Liver (tissue), 9 donors: Measurements from ENCODE around the gene RPS2. TPM values are rescaled to one million over a fixed set of nuclear protein-coding genes. Genes with fewer than 3 reads are reported as not detected.

Experiments used
- DNase-seq: peaks from one replicate; pipeline ENCODE4 v3.0.0-alpha.2; 2017; ENCODE audit warnings: low spot score
- H3K27ac ChIP-seq, 2 donors: one replicate each; pipeline ENCODE4 v1.7.0; 2013; ENCODE audit warnings: inconsistent platforms in 2 of 2, low read length in 2 of 2, control low read depth in 1 of 2, low read depth in 1 of 2, mild to moderate bottlenecking in 1 of 2
- H3K27me3 ChIP-seq, 4 donors: one replicate each; pipeline versions ENCODE4 v1.6.1 to v1.7.0; 2013; ENCODE audit warnings: low read length in 3 of 4, inconsistent platforms in 1 of 4, mild to moderate bottlenecking in 1 of 4, moderate library complexity in 1 of 4; ENCODE audit not compliant: control insufficient read depth in 4 of 4, insufficient read depth in 4 of 4
- H3K36me3 ChIP-seq, 4 donors: one replicate each; pipeline versions ENCODE4 v1.6.1 to v1.7.0; 2013; ENCODE audit warnings: low read length in 3 of 4, mild to moderate bottlenecking in 3 of 4, low read depth in 1 of 4, moderate library complexity in 1 of 4; ENCODE audit not compliant: control insufficient read depth in 4 of 4, insufficient read depth in 3 of 4
- H3K4me1 ChIP-seq, 4 donors: one replicate each; pipeline versions ENCODE4 v1.6.1 to v1.7.0; 2013; ENCODE audit warnings: low read length in 3 of 4, mild to moderate bottlenecking in 3 of 4, moderate library complexity in 1 of 4; ENCODE audit not compliant: control insufficient read depth in 4 of 4, insufficient read depth in 4 of 4
- H3K4me3 ChIP-seq, 3 donors: one replicate each; pipeline versions ENCODE4 v1.6.1 to v1.7.0; 2013; ENCODE audit warnings: low read length in 3 of 3, control low read depth in 1 of 3, low read depth in 1 of 3, mild to moderate bottlenecking in 1 of 3
- H3K9ac ChIP-seq, 2 donors: one replicate each; pipeline ENCODE4 v1.7.0; 2013; ENCODE audit warnings: low read length in 2 of 2, mild to moderate bottlenecking in 2 of 2, moderate library complexity in 2 of 2, control low read depth in 1 of 2, low read depth in 1 of 2
- H3K9me3 ChIP-seq, 4 donors: one replicate each; pipeline versions ENCODE4 v1.6.1 to v1.7.0; 2013; ENCODE audit warnings: low read length in 3 of 4; ENCODE audit not compliant: control insufficient read depth in 4 of 4
- EGR1 ChIP-seq, 2 donors: IDR thresholded peaks; 2 replicates each; pipeline ENCODE4 v1.6.1; 2016 to 2018; ENCODE audit warnings: antibody characterized with exemption in 2 of 2, low read depth in 2 of 2
- FOXA1 ChIP-seq: IDR thresholded peaks from 2 replicates; pipeline ENCODE4 v1.6.1; 2016; ENCODE audit warnings: antibody characterized with exemption
- FOXA2 ChIP-seq: IDR thresholded peaks from 2 replicates; pipeline ENCODE4 v1.6.1; 2016; ENCODE audit warnings: antibody characterized with exemption
- GABPA ChIP-seq, 2 donors: IDR thresholded peaks in 1 of 2; conservative IDR thresholded peaks in 1 of 2; 2 replicates each; pipeline ENCODE4 v1.6.1; 2016; ENCODE audit warnings: antibody characterized with exemption in 2 of 2, mild to moderate bottlenecking in 1 of 2, moderate library complexity in 1 of 2
- HNF4A ChIP-seq, 2 donors: conservative IDR thresholded peaks; 2 replicates each; pipeline ENCODE4 v1.6.1; 2016; ENCODE audit warnings: antibody characterized with exemption in 2 of 2, mild to moderate bottlenecking in 2 of 2
- HNF4G ChIP-seq: IDR thresholded peaks from 2 replicates; pipeline ENCODE4 v1.6.1; 2016; ENCODE audit warnings: antibody characterized with exemption
- JUND ChIP-seq, 2 donors: IDR thresholded peaks; 2 replicates each; pipeline ENCODE4 v1.6.1; 2016; ENCODE audit warnings: antibody characterized with exemption in 2 of 2
- NR2F2 ChIP-seq: IDR thresholded peaks from 2 replicates; pipeline ENCODE4 v1.6.1; 2016; ENCODE audit warnings: antibody characterized with exemption
- RAD21 ChIP-seq, 2 donors: IDR thresholded peaks; 2 replicates each; pipeline ENCODE4 v1.6.1; 2016; ENCODE audit warnings: antibody characterized with exemption in 2 of 2, mild to moderate bottlenecking in 2 of 2
- RXRA ChIP-seq, 2 donors: IDR thresholded peaks; 2 replicates each; pipeline ENCODE4 v1.6.1; 2017 to 2018; ENCODE audit warnings: antibody characterized with exemption in 2 of 2, mild to moderate bottlenecking in 1 of 2
- SP1 ChIP-seq: IDR thresholded peaks from 2 replicates; pipeline ENCODE4 v1.6.1; 2018; ENCODE audit warnings: antibody characterized with exemption, mild to moderate bottlenecking
- TAF1 ChIP-seq: conservative IDR thresholded peaks from 2 replicates; pipeline ENCODE4 v1.6.1; 2016; ENCODE audit warnings: antibody characterized with exemption, mild to moderate bottlenecking
- YY1 ChIP-seq: IDR thresholded peaks from 2 replicates; pipeline ENCODE4 v1.6.1; 2016; ENCODE audit warnings: antibody characterized with exemption, mild to moderate bottlenecking
- WGBS: extraction: QIAGEN DNeasy Blood & Tissue Kit; methylation state at CpG from one replicate; pipeline ENCODE4 v1.1.7; 2013; 5-methylcytosine and 5-hydroxymethylcytosine counted together
- polyA plus RNA-seq, 2 donors: library from polyadenylated mRNA; stranded (reverse) in 1 of 2; unstranded in 1 of 2; fragments of 200-250 nt in 1 of 2; fragments of >200 nt in 1 of 2; fragmentation: Nextera tagmentation in 1 of 2; extraction: Ambion mirVana in 1 of 2; gene quantifications; one replicate each; pipeline versions ENCODE4 v1.2.1 to v1.2.3, GENCODE V29; 2013 to 2015
- total RNA-seq, 2 donors: library from RNA; depleted of rRNA; stranded (reverse); fragments of >200 nt; gene quantifications; one replicate each; pipeline ENCODE4 v1.2.3, GENCODE V29; 2014
- TF ChIP-seq, protein P1 (sequence below): IDR thresholded peaks from 2 replicates; pipeline ENCODE4 v1.6.1; 2016; ENCODE audit warnings: antibody characterized with exemption, mild to moderate bottlenecking
- TF ChIP-seq, protein P2 (sequence below): IDR thresholded peaks from 2 replicates; pipeline ENCODE4 v1.6.1; 2016; ENCODE audit warnings: antibody characterized with exemption
- TF ChIP-seq, protein P3 (sequence below): fragments of 150-350 bp; IDR thresholded peaks from 2 replicates; pipeline ENCODE4 v1.5.1; 2017; ENCODE audit warnings: improper control_type of control experiment, low read depth, low read length; ENCODE audit not compliant: missing input control
- TF ChIP-seq, protein P4 (sequence below): IDR thresholded peaks from 2 replicates; pipeline ENCODE4 v1.6.1; 2016; ENCODE audit warnings: antibody characterized with exemption
- TF ChIP-seq, protein P5 (sequence below): IDR thresholded peaks from 2 replicates; pipeline ENCODE4 v1.6.1; 2016; ENCODE audit warnings: antibody characterized with exemption
- donor health status: healthy.
- donor health status: healthy.
- donor health status: healthy.
- donor health status: healthy.
- donor health status: healthy.

Gene RPS2
- total and polyA plus RNA-seq, 4 donors = 524 to 1,440 (median 940) TPM

DNA sequence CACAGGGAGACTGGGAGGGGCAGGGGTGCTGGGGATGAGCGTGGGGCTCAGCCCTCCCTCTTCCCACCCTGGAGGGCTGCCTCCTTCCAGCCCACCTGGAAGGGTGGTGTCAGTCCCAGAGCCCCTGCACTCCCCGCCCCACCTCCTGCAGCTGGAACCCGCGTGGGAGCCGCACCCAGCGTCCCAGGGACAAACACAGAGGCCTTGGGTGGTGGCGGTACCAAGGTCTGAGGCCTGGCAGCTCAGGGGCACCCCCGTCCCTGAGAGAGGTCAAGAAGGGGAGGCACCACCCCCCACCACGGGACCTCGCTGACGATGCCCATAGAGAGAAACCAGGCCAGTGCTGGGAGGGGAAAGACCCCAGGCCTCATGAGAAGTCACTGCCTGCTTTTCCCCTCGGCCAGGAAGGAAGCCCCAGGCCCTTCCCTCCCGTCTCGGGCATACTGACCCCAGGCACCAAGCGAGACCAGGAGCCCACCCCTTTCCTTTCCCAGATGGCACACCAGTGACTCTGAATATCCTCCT, 50.5 kb downstream of the RPS2 start:
- H3K9ac ChIP-seq = no peak overlapping the region
- no peaks in the 10 kb centered on the region for H3K9me3 ChIP-seq
- 51% methylated on average over 15 of the region's 15 CpGs for WGBS
- TF ChIP-seq NR2F2 (no peak), RAD21 (IDR thresholded peaks at IDR 0.05) (no peak), HNF4A (conservative IDR thresholded peaks at IDR 0.05) (no peak), FOXA2 (no peak), RXRA (IDR thresholded peaks at IDR 0.05) (no peak), YY1 (no peak), FOXA1 (no peak), TAF1 (no peak), GABPA (IDR thresholded peaks at IDR 0.05 in 1 of 2, conservative IDR thresholded peaks at IDR 0.05 in 1 of 2) (no peak), JUND (IDR thresholded peaks at IDR 0.05) (no peak), SP1 (no peak), HNF4G (no peak), EGR1 (IDR thresholded peaks at IDR 0.05; ENCODE audit: low read depth in 2 of 2) (no peak)
- TF ChIP-seq, protein P1, sequence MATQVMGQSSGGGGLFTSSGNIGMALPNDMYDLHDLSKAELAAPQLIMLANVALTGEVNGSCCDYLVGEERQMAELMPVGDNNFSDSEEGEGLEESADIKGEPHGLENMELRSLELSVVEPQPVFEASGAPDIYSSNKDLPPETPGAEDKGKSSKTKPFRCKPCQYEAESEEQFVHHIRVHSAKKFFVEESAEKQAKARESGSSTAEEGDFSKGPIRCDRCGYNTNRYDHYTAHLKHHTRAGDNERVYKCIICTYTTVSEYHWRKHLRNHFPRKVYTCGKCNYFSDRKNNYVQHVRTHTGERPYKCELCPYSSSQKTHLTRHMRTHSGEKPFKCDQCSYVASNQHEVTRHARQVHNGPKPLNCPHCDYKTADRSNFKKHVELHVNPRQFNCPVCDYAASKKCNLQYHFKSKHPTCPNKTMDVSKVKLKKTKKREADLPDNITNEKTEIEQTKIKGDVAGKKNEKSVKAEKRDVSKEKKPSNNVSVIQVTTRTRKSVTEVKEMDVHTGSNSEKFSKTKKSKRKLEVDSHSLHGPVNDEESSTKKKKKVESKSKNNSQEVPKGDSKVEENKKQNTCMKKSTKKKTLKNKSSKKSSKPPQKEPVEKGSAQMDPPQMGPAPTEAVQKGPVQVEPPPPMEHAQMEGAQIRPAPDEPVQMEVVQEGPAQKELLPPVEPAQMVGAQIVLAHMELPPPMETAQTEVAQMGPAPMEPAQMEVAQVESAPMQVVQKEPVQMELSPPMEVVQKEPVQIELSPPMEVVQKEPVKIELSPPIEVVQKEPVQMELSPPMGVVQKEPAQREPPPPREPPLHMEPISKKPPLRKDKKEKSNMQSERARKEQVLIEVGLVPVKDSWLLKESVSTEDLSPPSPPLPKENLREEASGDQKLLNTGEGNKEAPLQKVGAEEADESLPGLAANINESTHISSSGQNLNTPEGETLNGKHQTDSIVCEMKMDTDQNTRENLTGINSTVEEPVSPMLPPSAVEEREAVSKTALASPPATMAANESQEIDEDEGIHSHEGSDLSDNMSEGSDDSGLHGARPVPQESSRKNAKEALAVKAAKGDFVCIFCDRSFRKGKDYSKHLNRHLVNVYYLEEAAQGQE = no peak
- TF ChIP-seq, protein P2, sequence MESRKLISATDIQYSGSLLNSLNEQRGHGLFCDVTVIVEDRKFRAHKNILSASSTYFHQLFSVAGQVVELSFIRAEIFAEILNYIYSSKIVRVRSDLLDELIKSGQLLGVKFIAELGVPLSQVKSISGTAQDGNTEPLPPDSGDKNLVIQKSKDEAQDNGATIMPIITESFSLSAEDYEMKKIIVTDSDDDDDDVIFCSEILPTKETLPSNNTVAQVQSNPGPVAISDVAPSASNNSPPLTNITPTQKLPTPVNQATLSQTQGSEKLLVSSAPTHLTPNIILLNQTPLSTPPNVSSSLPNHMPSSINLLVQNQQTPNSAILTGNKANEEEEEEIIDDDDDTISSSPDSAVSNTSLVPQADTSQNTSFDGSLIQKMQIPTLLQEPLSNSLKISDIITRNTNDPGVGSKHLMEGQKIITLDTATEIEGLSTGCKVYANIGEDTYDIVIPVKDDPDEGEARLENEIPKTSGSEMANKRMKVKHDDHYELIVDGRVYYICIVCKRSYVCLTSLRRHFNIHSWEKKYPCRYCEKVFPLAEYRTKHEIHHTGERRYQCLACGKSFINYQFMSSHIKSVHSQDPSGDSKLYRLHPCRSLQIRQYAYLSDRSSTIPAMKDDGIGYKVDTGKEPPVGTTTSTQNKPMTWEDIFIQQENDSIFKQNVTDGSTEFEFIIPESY = no peak
- TF ChIP-seq, protein P3, sequence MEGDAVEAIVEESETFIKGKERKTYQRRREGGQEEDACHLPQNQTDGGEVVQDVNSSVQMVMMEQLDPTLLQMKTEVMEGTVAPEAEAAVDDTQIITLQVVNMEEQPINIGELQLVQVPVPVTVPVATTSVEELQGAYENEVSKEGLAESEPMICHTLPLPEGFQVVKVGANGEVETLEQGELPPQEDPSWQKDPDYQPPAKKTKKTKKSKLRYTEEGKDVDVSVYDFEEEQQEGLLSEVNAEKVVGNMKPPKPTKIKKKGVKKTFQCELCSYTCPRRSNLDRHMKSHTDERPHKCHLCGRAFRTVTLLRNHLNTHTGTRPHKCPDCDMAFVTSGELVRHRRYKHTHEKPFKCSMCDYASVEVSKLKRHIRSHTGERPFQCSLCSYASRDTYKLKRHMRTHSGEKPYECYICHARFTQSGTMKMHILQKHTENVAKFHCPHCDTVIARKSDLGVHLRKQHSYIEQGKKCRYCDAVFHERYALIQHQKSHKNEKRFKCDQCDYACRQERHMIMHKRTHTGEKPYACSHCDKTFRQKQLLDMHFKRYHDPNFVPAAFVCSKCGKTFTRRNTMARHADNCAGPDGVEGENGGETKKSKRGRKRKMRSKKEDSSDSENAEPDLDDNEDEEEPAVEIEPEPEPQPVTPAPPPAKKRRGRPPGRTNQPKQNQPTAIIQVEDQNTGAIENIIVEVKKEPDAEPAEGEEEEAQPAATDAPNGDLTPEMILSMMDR = no peak
- TF ChIP-seq, protein P4, sequence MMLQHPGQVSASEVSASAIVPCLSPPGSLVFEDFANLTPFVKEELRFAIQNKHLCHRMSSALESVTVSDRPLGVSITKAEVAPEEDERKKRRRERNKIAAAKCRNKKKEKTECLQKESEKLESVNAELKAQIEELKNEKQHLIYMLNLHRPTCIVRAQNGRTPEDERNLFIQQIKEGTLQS = no peak
- TF ChIP-seq, protein P5, sequence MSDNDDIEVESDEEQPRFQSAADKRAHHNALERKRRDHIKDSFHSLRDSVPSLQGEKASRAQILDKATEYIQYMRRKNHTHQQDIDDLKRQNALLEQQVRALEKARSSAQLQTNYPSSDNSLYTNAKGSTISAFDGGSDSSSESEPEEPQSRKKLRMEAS = no peak
- H3K36me3 ChIP-seq = no peaks in the 10 kb centered on the region
- no peak for DNase-seq
- no peak overlapping the region for H3K4me3 ChIP-seq
- no peak overlapping the region for H3K27ac ChIP-seq
- peaks cover 0 to 6% (median 4%) of the 10 kb centered on the region in 4 donors for H3K27me3 ChIP-seq
- H3K4me1 ChIP-seq = peaks cover 0 to 14% (median 5%) of the 10 kb centered on the region in 4 donors
